ENCODE results near the gene KCNH1.

Gene KCNH1

GRCh38 chr1:210695026-210695425 is 438.9 kb downstream of the KCNH1 start:
- in situ Hi-C loops (cut with HindIII; ENCODE audit: low sequenced_read_pairs) = no loop called here

GRCh38 chr1:210692796-210693195 is 441.2 kb downstream of the KCNH1 start:
- in situ Hi-C loops (cut with HindIII; ENCODE audit: low sequenced_read_pairs) = no loop called here

DNA sequence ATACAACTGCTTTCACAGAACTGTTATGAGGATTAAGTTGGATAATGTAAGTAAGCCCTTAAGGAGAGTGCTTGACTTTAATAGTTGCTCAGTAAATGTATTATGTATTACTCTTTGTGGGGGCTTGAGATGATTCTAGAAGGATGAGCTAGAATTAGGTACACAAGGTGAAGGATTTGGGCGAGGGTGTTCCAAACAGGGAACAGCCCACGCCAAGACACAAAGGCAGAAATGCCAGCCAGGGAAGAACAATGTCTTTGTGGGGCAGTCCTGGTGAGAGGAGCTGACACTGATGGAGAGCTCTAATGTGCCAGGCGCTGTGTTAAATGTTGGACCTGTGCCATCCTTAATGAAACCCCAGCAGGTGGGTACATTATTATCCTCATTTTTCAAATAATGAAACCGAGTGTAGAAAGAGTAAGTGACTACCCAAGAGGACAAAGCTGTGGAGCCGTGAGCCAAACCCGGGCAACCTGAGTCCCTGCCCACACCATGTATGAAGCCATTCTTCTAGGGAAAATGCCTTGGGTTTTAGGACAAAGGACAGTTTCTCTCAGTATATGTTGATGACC is 442.8 kb downstream of the KCNH1 start:
- in situ Hi-C loops (cut with HindIII; ENCODE audit: low sequenced_read_pairs) = no loop called here

GRCh38 chr1:210690236-210690635 is 443.7 kb downstream of the KCNH1 start:
- in situ Hi-C loops (cut with HindIII; ENCODE audit: low sequenced_read_pairs) = no loop called here

GRCh38 chr1:210689826-210690225 is 444.1 kb downstream of the KCNH1 start:
- in situ Hi-C loops (cut with HindIII; ENCODE audit: low sequenced_read_pairs) = no loop called here

DNA sequence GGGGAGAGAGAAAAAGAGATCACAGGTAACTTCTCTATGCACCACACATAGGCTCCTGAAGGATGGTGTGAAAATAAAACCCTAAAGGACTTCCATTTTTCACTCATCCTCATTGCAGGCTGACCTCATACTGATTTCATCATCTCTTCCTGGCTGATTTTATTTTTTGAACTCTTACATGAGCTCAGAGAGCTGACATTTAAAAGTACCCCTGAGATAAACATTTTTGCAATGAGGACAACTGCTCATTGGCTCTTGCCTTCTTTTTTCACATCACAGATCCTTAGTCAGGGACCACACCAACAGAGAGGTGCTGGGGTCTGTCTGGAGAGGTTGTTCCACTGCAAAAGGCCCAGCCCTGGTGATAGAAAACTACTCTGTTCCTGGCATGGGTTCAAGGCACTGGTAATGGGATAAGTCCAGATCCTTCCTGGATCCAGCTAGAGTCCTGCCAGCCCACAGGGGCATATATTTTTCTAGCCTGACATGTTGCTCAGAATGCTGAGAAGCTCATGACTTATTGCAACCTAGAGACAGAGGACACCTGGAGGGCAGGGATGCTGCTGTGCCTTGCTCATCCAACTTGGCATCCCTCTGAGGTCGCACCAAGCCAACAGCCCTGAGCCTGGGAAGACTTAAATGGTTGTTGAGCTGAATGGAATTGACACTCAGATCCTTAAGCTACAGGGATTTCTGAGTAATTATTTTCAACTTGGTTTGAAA is 445.3 kb downstream of the KCNH1 start:
- in situ Hi-C loops (cut with HindIII; ENCODE audit: low sequenced_read_pairs) = no loop called here

- in situ Hi-C loops (cut with HindIII; ENCODE audit: low sequenced_read_pairs) = no loop called here
These were observed 446.2 kb downstream of the KCNH1 start for GRCh38 chr1:210687582-210688279.

- in situ Hi-C loops (cut with HindIII; ENCODE audit: low sequenced_read_pairs) = no loop called here
These were observed 447.1 kb downstream of the KCNH1 start for GRCh38 chr1:210686841-210687240.

GRCh38 chr1:210685295-210685650 is 448.7 kb downstream of the KCNH1 start:
- in situ Hi-C loops (cut with HindIII; ENCODE audit: low sequenced_read_pairs) = no loop called here

DNA sequence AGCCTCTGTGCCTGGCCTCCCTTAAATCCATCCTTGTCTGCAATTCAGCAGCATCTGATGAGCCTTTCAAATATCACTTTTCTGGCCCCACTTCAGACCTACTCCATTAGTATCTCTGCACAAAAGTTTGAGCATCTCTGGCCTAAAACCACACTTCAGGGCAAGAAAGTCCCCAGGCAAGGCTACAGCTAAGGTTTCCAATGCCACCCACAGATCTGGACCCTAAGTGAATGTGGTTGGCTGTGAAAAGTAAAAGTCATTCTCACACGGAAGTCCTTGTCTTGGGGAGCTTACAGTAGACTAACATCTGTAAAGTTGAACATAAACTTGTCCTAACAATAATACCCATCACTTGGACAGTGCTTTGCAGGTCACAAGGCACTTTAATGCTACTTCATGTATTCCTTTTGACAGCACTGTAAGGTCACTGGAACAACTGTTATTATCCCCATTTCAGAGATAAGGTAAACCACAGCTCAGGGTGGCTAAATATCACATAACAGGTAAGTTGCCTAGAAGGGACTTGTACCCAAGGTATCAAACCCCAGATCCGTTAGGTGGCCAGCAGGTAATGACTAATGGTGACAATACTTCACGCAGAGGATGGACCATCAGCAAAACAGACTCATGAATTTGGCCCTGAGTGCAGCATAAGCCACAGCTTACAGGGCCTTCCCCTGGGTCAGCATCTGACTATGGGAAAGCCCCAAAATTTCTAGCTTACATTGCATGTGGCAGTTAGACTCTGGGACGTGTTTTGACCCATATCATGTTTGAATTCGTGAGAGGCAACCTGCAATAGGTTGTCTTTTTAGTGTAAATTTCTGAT is 449.3 kb downstream of the KCNH1 start:
- in situ Hi-C loops (cut with HindIII; ENCODE audit: low sequenced_read_pairs) = no loop called here

- in situ Hi-C loops (cut with HindIII; ENCODE audit: low sequenced_read_pairs) = no loop called here
These were observed 450.4 kb downstream of the KCNH1 start for GRCh38 chr1:210683403-210684047.

DNA sequence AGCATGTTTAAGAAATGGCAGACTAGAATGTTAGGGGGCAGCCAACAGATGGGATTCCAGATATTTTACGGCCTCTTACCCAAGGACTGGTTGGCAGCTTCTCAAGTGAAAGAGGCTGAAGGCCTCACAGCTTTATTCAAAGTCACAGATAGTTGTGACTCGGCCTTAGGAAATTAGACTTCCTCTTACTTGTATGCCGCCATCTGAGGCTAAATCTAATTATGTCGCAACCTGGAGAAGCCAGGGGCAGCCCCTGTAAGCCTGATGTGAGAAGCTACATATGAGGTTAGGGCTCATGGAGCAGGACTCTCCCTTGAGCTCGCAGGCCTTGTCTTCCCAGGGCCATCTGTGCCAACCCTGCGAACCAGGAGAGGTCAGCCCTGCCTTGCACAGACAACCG is 452.8 kb downstream of the KCNH1 start:
- in situ Hi-C loops (cut with HindIII; ENCODE audit: low sequenced_read_pairs) = no loop called here

GRCh38 chr1:210678306-210678705 is 455.6 kb downstream of the KCNH1 start:
- in situ Hi-C loops (cut with HindIII; ENCODE audit: low sequenced_read_pairs) = no loop called here

GRCh38 chr1:210677533-210677932 is 456.4 kb downstream of the KCNH1 start:
- in situ Hi-C loops (cut with HindIII; ENCODE audit: low sequenced_read_pairs) = no loop called here

DNA sequence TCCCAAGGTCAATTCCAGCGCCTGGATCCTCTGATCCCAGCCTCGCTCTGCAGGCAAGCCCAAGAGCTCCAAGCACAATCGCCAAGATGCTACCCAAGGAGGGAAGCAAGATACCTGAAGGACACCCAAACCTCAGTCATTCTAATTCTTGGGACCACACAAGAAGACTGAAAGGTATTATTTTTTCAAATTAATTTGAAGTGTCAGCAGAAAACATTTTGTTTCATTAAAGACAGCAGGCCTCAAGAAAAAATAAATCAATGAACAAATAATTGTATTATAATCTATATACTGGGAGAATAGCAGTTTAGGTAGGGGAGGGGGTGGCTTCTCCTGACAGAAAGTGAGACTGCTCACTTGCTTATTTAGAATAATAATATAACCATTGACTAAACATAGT is 457.4 kb downstream of the KCNH1 start:
- in situ Hi-C loops (cut with HindIII; ENCODE audit: low sequenced_read_pairs) = no loop called here

GRCh38 chr1:210674151-210674550 is 459.8 kb downstream of the KCNH1 start:
- in situ Hi-C loops (cut with HindIII; ENCODE audit: low sequenced_read_pairs) = no loop called here

GRCh38 chr1:210669951-210670350 is 464.0 kb downstream of the KCNH1 start:
- in situ Hi-C loops (cut with HindIII; ENCODE audit: low sequenced_read_pairs) = no loop called here

- in situ Hi-C loops (cut with HindIII; ENCODE audit: low sequenced_read_pairs) = no loop called here
These were observed 470.0 kb downstream of the KCNH1 start for GRCh38 chr1:210663730-210664573.

DNA sequence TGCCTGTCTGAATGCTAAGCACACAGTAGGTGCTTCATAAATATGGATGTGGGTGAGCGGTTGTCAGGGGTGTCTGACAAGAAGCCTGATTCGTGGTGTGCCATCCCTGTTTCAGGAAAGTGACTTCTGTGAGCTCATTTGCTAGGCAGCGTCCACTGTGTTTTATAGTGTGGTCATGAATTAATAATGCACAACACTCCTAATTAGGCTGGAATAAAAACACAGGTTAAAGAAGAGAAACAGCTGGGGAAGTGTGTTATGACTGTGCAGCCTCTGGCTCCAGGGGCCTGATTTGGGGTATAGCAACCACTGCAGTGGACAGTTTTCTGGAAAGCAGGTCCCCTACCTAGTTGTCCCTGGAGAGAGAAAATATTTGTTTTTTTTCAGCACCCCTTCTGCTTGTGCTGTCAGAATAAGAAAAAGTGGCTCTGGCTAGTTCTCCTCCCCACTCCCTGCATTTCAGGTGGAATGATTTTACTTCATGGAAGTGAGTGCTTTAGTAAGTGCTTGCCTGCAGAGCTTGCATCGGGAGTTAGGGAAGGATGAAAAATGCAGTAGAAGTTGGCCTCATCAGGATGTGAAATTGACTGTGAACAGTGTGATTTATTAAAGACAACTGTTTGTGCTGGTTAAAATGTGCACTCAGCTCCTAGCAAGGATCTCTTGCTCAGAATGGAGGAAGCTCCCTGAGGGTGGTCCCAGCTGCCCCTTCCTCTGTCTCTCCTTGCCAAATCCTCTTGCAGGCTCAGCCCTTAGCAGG is 471.5 kb downstream of the KCNH1 start:
- in situ Hi-C loops (cut with HindIII; ENCODE audit: low sequenced_read_pairs) = no loop called here
